NCI-H446 (cell line): ENCODE data around the gene ABCC8.

Source experiments
- DNase-seq, 2 experiments: peaks; one replicate each; lab custom pipeline; 2025; lab: John Stamatoyannopoulos, UW

Gene ABCC8

GRCh38 chr11:17403980-17404759, 72.5 kb downstream of the ABCC8 start:
- DNase-seq: no peak

GRCh38 chr11:17402486-17402885, 74.2 kb downstream of the ABCC8 start:
- DNase-seq: no peak

- DNase-seq: no peak
These were observed 74.8 kb downstream of the ABCC8 start for GRCh38 chr11:17401841-17402240.

GRCh38 chr11:17401316-17401715, 75.3 kb downstream of the ABCC8 start:
- no peak for DNase-seq

- DNase-seq: no peak
These were observed 76.4 kb downstream of the ABCC8 start for GRCh38 chr11:17400048-17400775.

GRCh38 chr11:17399236-17399635, 77.4 kb downstream of the ABCC8 start:
- no peak for DNase-seq

- DNase-seq: no peak
These were observed 79.2 kb downstream of the ABCC8 start for GRCh38 chr11:17397311-17398002.

- DNase-seq: no peak
These were observed 79.9 kb downstream of the ABCC8 start for GRCh38 chr11:17396598-17397310.

GRCh38 chr11:17395978-17396377, 80.7 kb downstream of the ABCC8 start:
- no peak for DNase-seq

GRCh38 chr11:17395554-17395961, 81.1 kb downstream of the ABCC8 start:
- no peak for DNase-seq

- DNase-seq: no peak
These were observed 81.8 kb downstream of the ABCC8 start for GRCh38 chr11:17394743-17395390.

GRCh38 chr11:17393472-17393871, 83.2 kb downstream of the ABCC8 start:
- DNase-seq: no peak

GRCh38 chr11:17392872-17393271, 83.8 kb downstream of the ABCC8 start:
- DNase-seq: no peak

- no peak for DNase-seq
These were observed 84.9 kb downstream of the ABCC8 start for GRCh38 chr11:17391493-17392355.

GRCh38 chr11:17389957-17390649, 86.5 kb downstream of the ABCC8 start:
- DNase-seq: no peak

- DNase-seq: peak; percentile 70 to 82
These were observed 87.3 kb downstream of the ABCC8 start for GRCh38 chr11:17389211-17389956.

- DNase-seq: no peak
These were observed 87.9 kb downstream of the ABCC8 start, which contains the start of gene KCNJ11 for GRCh38 chr11:17388609-17389210. Gene KCNJ11, minus strand, starts transcription at chr11:17388659. Its CDS starts 568 bp downstream, at chr11:17388091.

GRCh38 chr11:17387811-17388210, 88.8 kb downstream of the ABCC8 start:
- DNase-seq: no peak

GRCh38 chr11:17387254-17387653, 89.4 kb downstream of the ABCC8 start:
- no peak for DNase-seq
